ENCODE measurements around the gene PGBD2. TPM values are rescaled to one million over a fixed set of nuclear protein-coding genes. Genes with fewer than 3 reads are reported as not detected.
"Not testable (repeated sequence)": the region's sequence is repeated elsewhere in the genome, so short reads cannot be mapped to it uniquely, and the experiment has no call there.

PGBD2 gene
- total RNA-seq, 2 experiments from 2014 or later = 6.3 to 7.7 TPM

DNA sequence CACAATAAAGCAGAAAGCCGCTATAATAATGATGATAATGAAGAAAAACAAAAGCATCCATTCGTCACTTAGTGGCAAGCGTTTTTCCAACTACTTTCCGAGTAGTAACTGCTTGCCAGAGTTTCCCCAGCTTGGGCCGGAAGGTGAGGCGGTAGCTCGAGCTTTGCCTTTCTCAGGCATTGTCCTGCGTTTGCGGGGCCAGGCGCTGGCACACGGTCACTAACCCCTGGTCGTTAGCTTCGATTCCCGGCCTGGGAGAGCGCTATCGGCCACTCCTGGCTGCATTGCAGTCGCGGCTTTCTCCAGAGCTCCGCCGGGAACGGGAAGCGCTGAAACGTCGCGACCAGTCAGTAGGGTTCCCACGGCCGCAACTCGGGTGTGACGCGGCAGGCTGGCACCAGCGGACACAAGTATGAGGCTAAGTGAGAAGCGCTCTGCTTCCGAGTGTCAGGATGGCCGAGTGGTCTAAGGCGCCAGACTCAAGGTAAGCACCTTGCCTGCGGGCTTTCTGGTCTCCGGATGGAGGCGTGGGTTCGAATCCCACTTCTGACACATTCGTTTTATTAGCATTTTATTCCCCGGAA, 32.5 kb upstream of the PGBD2 start:
- H3K4me3 Mint-ChIP-seq = peak overlapping the region; percentile 91
- ATAC-seq (peak; percentile 86), DNase-seq (peak; percentile 95)
- peak overlapping the region; percentile 85 for H3K27ac Mint-ChIP-seq
- CTCF ChIA-PET = interaction anchor here (1.2 to 2.2 kb wide), 5 partner anchors 11 to 32 kb away, joined by 3 to 15 read pairs (median 6); partner anchors contain the start of genes PGBD2 and ZNF692
- peaks cover 21% of the 10 kb centered on the region for H3K4me1 Mint-ChIP-seq
- H3K9me3 Mint-ChIP-seq (ENCODE audit: low read depth) = no peaks in the 10 kb centered on the region
- peaks cover 10% of the 10 kb centered on the region for H3K27me3 Mint-ChIP-seq
- no peaks in the 10 kb centered on the region for H3K36me3 Mint-ChIP-seq

DNA sequence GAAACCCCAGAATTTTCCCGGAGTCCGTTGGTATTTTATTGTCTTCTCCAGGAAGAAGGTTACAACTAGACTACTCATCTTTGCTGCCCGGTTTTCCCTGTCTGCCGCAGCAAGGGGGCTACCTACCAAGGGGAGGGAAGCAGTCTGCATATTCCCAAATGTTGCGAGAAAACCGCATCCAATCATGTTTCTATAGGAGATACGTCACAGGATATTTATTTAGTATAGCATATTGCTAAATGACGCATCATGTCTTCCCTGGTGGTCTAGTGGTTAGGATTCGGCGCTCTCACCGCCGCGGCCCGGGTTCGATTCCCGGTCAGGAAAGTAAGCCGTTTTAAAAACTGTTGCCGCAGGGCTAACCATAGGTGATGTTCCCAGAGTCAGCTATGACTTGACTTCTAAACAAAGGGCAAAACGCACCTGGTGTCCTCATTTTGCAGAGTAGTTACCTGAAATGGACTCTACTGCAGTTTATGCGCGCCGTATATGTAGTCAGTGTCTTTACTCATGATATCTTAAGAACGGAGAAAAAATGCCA, 32.0 kb upstream of the PGBD2 start:
- peaks cover 21% of the 10 kb centered on the region for H3K4me1 Mint-ChIP-seq
- CTCF ChIA-PET = interaction anchor here (0.8 to 2.2 kb wide), 5 partner anchors 12 to 33 kb away, joined by 3 to 8 read pairs (median 4); partner anchors contain the start of gene PGBD2

DNA sequence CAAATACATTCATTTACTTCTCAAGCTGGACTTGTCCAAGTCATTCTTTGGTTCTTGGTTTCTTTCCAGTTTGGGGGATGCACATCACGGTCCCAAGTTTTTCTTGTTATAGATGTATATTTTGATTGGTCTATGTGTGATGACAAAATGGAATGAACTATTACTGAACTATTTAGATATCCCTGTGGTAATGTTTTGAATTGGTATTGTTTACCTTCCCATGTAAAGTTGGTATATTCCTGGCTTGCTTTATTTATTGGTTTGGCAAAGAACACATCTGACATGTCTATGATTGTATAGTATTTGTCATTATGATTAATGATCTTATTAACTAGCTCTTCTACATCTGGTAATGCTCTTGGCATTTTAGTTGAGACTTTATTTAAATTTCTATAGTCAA, 24.8 kb upstream of the PGBD2 start:
- ATAC-seq (no peak), DNase-seq (no peak)
- Mint-ChIP-seq H3K27me3 (peaks cover 13% of the 10 kb centered on the region), H3K9me3 (ENCODE audit: low read depth) (no peaks in the 10 kb centered on the region), H3K4me1 (no peaks in the 10 kb centered on the region), H3K36me3 (no peaks in the 10 kb centered on the region), H3K27ac (no peak overlapping the region), H3K4me3 (no peak overlapping the region)
- CTCF ChIA-PET = no interaction called here

More for the DNA sequence above, 32.0 kb upstream of the PGBD2 start:
- DNase-seq (peak; percentile 86), ATAC-seq (peak; percentile 60)
- Mint-ChIP-seq H3K27me3 (peaks cover 10% of the 10 kb centered on the region), H3K36me3 (no peaks in the 10 kb centered on the region), H3K9me3 (ENCODE audit: low read depth) (no peaks in the 10 kb centered on the region), H3K27ac (peak overlapping the region; percentile 85), H3K4me3 (peak overlapping the region; percentile 91)

DNA sequence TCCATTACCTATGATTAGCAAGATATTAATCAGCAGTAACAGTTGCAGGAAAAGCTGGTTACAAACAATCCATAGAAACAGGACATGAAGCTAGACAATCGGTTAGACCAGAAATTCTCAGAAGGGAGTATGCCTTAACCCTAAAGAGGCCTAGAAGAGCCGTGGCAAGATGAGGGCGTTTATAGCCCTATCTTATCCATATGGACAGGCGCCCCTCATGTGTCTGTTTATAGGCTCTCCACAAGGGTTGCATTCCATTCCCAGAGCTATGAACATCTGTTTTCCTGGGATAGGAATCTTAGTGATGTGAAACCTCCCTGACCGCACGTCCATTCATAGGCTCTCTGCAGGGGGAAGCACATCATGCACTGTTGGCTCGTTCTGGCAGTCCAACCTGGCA, 23.6 kb upstream of the PGBD2 start:
- H3K27me3 Mint-ChIP-seq = peaks cover 16% of the 10 kb centered on the region
- H3K4me3 Mint-ChIP-seq; H3K27ac Mint-ChIP-seq; H3K9me3 Mint-ChIP-seq (ENCODE audit: low read depth); CTCF ChIA-PET; H3K36me3 Mint-ChIP-seq; H3K4me1 Mint-ChIP-seq; ATAC-seq; DNase-seq: not testable (repeated sequence)

DNA sequence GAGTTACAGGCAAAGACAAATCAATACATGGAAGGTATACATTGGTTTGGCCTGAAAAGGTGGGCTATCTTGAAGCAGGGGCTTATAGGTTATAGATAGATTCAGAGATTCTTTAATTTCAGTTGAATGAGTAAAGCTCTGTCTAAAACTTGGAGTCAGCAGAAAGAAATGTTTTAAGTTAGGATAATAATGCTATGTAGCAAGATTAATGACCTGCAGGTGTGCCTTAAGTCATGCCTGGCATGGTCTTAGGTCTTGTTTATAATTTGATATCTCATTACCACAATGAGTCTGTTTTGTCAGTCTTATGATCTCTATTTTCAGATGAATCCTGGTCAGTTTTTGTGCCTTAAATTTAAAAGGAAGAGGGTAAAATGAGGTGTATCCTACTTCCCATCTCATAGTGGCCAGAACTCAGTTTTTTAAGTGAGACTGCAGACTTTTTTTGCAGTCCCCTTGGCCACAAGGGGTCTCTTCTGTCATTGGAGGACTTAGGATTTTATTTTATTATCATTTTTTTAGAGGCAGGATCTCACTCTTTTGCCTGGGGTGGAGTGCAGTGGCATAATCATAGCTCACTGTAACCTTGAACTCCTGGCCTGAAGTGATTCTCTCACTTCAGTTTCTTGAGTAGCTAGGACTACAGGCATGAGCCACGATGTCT, 21.3 kb upstream of the PGBD2 start:
- no peaks in the 10 kb centered on the region for H3K9me3 Mint-ChIP-seq (ENCODE audit: low read depth)
- no peaks in the 10 kb centered on the region for H3K4me1 Mint-ChIP-seq
- H3K36me3 Mint-ChIP-seq = no peaks in the 10 kb centered on the region
- no peak for ATAC-seq
- H3K27me3 Mint-ChIP-seq = peaks cover 20% of the 10 kb centered on the region
- no peak for DNase-seq
- CTCF ChIA-PET = no interaction called here
- H3K4me3 Mint-ChIP-seq = no peak overlapping the region
- no peak overlapping the region for H3K27ac Mint-ChIP-seq

DNA sequence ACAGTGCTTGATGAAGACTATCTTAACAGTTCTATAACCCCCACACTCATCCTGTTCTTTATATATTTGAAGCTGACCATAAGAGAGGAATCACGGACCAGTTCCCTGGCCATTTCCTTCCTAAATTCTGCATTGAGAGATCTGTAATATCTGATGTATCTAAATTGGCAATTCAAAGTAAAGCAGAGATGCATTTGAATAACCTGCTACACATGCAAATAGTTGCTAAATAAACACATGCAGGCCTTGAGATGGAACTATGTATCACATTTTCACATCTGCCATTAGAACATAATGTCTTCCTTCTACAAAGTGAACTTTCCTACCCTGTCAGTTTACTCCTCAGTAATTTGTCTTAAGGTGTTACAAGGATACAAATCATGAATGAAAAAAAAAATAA, 20.4 kb upstream of the PGBD2 start:
- no peak overlapping the region for H3K4me3 Mint-ChIP-seq

DNA sequence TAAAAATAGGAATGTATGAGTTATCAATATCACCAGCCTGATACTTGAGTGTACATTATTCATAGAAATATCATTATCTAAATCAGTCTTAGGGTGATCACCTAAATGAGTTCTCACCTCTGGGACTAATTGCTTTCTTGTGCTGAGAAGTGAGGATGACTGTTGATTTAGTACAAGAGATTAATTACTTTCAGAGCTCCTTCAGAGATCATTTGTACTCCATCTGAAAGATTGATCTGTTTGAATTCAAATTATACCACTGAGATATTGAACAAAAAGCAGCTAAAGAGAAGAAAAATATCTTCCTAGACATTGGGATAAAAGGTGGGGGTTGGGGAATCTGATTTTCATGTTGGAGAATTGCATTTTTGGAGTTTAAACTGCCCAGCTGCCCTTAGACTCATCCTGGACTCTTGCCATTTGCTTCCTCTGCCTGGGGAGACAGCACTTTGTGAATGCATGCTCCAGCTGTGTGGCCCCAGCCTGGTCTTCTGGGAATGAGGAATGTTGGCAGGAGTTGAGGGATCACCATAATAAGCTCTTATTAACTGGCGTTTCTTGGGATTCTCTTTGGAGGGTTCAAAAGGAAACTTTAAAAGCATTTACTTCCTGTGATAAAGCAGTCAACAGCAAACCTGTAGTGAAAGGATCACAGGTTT, 19.7 kb upstream of the PGBD2 start:
- H3K27ac Mint-ChIP-seq = no peak overlapping the region
- peaks cover 26% of the 10 kb centered on the region for H3K27me3 Mint-ChIP-seq
- DNase-seq (no peak), ATAC-seq (no peak)
- no peak overlapping the region for H3K4me3 Mint-ChIP-seq
- no peaks in the 10 kb centered on the region for H3K9me3 Mint-ChIP-seq (ENCODE audit: low read depth)
- H3K36me3 Mint-ChIP-seq = no peaks in the 10 kb centered on the region
- no peaks in the 10 kb centered on the region for H3K4me1 Mint-ChIP-seq
- CTCF ChIA-PET = interaction anchor here (1.0 kb wide), 1 partner anchor 8 kb away, joined by 3 read pairs; no protein-coding TSS in a partner anchor

More for the DNA sequence above, 20.4 kb upstream of the PGBD2 start:
- no peak for DNase-seq
- H3K4me1 Mint-ChIP-seq = no peaks in the 10 kb centered on the region
- no peak overlapping the region for H3K27ac Mint-ChIP-seq
- CTCF ChIA-PET = no interaction called here
- peaks cover 25% of the 10 kb centered on the region for H3K27me3 Mint-ChIP-seq
- no peaks in the 10 kb centered on the region for H3K36me3 Mint-ChIP-seq
- ATAC-seq = no peak
- H3K9me3 Mint-ChIP-seq (ENCODE audit: low read depth) = no peaks in the 10 kb centered on the region

DNA sequence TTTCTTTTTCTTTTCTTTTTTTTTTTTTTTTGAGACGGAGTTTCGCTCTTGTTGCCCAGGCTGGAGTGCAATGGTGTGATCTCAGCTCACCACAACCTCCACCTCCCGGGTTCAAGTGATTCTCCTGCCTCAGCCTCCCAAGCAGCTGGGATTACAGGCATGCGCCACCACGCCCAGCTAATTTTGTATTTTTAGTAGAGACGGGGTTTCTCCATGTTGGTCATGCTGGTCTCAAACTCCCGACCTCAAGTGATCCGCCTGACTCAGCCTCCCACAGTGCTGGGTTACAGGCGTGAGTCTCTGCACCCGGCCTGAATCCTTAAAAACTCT, 16.2 kb upstream of the PGBD2 start:
- DNase-seq; CTCF ChIA-PET; ATAC-seq; H3K9me3 Mint-ChIP-seq (ENCODE audit: low read depth); H3K4me3 Mint-ChIP-seq; H3K36me3 Mint-ChIP-seq; H3K4me1 Mint-ChIP-seq; H3K27ac Mint-ChIP-seq: not testable (repeated sequence)
- peaks cover 41% of the 10 kb centered on the region for H3K27me3 Mint-ChIP-seq

DNA sequence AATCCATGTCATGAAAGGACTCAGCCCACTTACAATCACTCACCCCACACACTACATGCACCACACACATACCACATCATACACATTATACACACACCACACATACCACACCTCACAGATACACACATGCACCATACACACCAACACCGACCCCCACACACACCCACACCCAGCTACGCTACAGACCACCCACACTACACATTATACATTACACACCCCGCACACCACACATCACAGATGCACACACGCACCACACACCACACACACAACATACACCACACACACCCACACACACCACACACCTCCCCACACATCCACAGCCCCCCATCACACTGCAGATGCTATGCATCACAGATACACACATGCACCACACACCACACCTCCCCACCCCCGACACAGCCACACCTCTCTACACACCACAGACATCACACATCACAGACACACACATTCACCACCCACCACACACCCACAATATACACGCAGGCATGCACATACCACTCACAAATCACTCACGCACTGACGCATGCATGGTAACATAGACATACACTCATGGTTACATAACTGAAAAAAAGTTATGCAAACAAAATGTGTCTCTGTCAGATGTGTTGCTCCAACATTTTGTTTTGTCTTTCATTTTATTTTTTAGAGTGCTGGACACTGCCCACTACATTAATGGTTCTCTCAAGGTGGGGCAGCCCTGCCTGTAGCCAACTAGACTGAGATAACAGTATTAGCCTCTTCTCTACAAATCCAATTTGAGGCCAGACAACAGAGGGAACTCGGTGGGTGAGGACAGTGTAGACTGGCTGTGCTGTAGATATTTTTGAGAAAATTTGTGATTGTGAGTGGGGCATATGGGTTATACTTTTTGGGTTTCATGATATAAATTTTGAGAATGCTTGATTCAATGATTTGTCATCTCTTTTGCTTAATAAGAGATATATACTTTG, 15.2 kb upstream of the PGBD2 start:
- no peaks in the 10 kb centered on the region for H3K4me1 Mint-ChIP-seq
- H3K27me3 Mint-ChIP-seq = peaks cover 44% of the 10 kb centered on the region
- H3K4me3 Mint-ChIP-seq = no peak overlapping the region
- no peak for DNase-seq
- CTCF ChIA-PET = no interaction called here
- no peaks in the 10 kb centered on the region for H3K36me3 Mint-ChIP-seq
- H3K27ac Mint-ChIP-seq = no peak overlapping the region
- no peaks in the 10 kb centered on the region for H3K9me3 Mint-ChIP-seq (ENCODE audit: low read depth)
- ATAC-seq = no peak

DNA sequence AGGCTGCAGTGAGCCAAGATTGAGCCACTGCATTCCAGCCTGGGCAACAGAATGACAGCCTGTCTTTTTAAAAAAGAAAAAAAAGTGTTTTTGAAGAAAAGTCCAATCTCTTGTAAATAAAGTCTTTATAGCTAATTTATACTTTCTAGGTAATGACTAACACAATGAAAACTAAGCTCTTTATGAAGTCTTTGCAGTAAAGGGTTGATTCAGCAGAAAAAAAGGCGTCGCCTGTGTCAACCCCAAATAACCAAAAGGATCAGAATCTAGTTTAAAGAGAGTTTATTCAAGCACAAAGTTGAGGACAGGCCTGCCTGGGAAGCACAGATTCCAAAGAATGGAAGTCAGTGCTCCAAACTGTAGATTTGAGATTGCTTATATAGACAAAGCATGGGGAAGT, 14.3 kb upstream of the PGBD2 start:
- ATAC-seq (no peak), DNase-seq (no peak)
- Mint-ChIP-seq H3K27ac (no peak overlapping the region), H3K9me3 (ENCODE audit: low read depth) (no peaks in the 10 kb centered on the region), H3K27me3 (peaks cover 50% of the 10 kb centered on the region), H3K36me3 (no peaks in the 10 kb centered on the region), H3K4me3 (no peak overlapping the region), H3K4me1 (no peaks in the 10 kb centered on the region)
- CTCF ChIA-PET = no interaction called here

DNA sequence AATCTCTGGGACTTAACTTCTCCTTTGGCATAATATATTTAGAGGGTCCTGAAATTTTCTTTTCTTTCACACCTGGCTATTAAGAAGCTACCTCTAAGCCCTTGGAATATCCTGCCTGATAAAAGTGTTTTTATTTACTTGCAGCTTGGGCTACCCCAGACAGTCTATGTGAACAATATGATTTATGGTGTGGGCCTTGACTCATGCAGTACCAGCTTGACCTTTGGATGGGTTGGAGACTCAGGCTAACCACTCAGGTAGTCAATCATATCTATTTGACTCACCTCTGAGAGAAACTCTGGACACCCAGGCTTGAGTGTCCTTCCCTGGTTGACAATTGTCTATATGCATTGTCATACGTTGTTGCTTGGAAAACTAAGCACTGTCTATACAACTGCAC, 13.4 kb upstream of the PGBD2 start:
- Mint-ChIP-seq H3K27ac (no peak overlapping the region), H3K9me3 (ENCODE audit: low read depth) (no peaks in the 10 kb centered on the region), H3K4me3 (no peak overlapping the region), H3K27me3 (peaks cover 52% of the 10 kb centered on the region), H3K36me3 (no peaks in the 10 kb centered on the region), H3K4me1 (no peaks in the 10 kb centered on the region)
- DNase-seq (no peak), ATAC-seq (no peak)
- CTCF ChIA-PET = no interaction called here

DNA sequence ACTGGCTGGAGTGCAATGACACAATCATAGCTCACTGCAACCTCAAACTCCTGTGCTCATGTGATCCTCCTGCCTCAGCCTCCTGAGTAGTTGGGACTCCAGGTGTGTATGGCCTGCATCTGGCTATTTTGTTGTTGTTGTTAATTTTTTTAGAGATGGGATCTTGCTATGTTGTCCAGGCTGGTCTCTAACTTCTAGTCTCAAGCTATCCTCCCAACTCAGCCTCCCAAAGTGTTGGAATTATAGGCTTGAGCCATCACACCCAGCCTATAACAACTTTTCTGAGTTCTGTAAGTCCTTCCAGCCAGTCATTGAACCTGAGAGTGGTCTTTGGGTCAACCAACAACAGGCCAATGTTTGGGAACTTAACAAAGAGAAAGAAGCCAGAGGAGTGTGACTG, 11.2 kb upstream of the PGBD2 start:
- peaks cover 63% of the 10 kb centered on the region for H3K27me3 Mint-ChIP-seq
- CTCF ChIA-PET = no interaction called here

More for the DNA sequence above, 11.2 kb upstream of the PGBD2 start:
- H3K4me1 Mint-ChIP-seq = peaks cover 3% of the 10 kb centered on the region
- ATAC-seq = no peak
- no peak overlapping the region for H3K27ac Mint-ChIP-seq
- no peak overlapping the region for H3K4me3 Mint-ChIP-seq
- H3K36me3 Mint-ChIP-seq = peaks cover 2% of the 10 kb centered on the region
- DNase-seq = no peak
- H3K9me3 Mint-ChIP-seq (ENCODE audit: low read depth) = no peaks in the 10 kb centered on the region
